ENCODE measurements around the gene A2M. TPM values are rescaled to one million over a fixed set of nuclear protein-coding genes. Genes with fewer than 3 reads are reported as not detected.

A2M gene
- total and polyA plus RNA-seq, 9 of the 15 experiments (the other 6 are each of a cell fraction or from before 2014, with no cell fraction given), result 0.08 to 2.3 TPM; not detected in 7

DNA sequence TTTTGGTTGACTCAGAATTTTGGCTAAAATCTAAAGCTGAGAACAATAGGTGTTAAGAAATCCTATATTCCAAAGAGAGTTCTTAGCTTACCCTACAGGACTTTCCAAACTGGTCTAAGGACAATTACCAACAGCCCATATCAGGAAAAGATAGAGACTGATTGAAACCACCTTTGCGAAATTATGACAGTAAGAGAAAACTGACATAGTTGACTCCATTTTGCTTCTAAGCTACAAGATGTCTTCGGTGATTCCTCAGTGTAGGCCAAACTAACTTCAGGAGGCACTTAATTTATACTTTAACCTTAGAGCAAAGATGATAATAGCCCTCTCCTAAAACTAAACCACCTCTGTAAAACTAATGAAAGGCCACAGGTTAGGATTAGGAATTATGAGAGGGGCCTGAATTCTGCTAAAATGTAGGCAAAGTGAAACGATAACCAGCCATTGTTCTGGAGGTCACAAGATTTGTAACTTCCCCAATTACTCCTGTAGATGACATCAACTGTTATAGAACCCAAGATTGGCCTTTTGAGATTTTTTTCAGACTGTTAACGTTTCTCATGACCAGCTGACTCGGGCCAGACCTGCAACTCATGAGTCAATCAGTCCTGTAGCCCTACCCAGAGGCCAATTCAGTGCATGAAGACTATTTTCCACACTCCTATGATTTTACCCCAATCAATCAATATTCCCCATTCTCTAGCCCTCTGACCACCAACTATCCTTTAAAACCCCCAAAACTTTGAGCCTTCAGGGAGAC lies 83.3 kb downstream of the A2M start (continued):
- TF ChIP-seq, protein P1, sequence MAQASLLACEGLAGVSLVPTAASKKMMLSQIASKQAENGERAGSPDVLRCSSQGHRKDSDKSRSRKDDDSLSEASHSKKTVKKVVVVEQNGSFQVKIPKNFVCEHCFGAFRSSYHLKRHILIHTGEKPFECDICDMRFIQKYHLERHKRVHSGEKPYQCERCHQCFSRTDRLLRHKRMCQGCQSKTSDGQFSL (CRISPR knock-in tag; IDR thresholded peaks at IDR 0.05), result no peak
- TF ChIP-seq, protein P1 (tag; IDR thresholded peaks at IDR 0.05), result peak in 1 of 2 experiments; percentile 75; a peak in 1 of 4 replicates
- TF ChIP-seq, protein P2, sequence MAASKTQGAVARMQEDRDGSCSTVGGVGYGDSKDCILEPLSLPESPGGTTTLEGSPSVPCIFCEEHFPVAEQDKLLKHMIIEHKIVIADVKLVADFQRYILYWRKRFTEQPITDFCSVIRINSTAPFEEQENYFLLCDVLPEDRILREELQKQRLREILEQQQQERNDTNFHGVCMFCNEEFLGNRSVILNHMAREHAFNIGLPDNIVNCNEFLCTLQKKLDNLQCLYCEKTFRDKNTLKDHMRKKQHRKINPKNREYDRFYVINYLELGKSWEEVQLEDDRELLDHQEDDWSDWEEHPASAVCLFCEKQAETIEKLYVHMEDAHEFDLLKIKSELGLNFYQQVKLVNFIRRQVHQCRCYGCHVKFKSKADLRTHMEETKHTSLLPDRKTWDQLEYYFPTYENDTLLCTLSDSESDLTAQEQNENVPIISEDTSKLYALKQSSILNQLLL (CRISPR knock-in tag; IDR thresholded peaks at IDR 0.05; ENCODE audit: borderline replicate concordance), result no peak

DNA sequence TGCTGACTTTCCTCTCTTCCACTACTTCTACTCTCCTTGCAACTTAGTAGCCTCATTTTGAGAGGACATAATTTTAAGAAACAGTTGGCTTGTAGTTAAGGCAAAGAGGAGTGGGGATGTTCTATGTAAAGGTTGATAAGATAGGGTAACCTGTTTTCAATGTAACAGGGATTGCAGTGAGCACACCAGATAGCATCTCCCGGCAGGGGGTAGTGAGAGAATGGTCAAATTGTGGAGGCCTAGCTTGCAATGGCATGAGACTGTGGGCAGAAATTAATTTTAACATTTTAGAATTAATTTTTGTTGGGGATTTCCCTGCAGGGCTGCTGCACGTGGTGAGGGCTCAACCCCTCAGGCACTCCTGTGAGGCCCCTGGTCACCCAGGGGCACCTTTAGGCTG lies 84.9 kb downstream of the A2M start:
- CTCF ChIA-PET (ENCODE audit: low intra/inter-chr PET ratio), result no interaction called here
- ATAC-seq, result no peak
- TF ChIP-seq, protein P3, sequence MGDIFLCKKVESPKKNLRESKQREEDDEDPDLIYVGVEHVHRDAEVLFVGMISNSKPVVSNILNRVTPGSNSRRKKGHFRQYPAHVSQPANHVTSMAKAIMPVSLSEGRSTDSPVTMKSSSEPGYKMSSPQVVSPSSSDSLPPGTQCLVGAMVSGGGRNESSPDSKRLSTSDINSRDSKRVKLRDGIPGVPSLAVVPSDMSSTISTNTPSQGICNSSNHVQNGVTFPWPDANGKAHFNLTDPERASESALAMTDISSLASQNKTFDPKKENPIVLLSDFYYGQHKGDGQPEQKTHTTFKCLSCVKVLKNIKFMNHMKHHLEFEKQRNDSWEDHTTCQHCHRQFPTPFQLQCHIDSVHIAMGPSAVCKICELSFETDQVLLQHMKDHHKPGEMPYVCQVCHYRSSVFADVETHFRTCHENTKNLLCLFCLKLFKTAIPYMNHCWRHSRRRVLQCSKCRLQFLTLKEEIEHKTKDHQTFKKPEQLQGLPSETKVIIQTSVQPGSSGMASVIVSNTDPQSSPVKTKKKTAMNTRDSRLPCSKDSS (IDR thresholded peaks at IDR 0.05; ENCODE audit: low read depth, partially characterized antibody), result no peak
- no peak for TF ChIP-seq ZNF436 (CRISPR knock-in tag; IDR thresholded peaks at IDR 0.05)
- no peak for TF ChIP-seq NR4A1 (CRISPR knock-in tag; IDR thresholded peaks at IDR 0.05)
- TF ChIP-seq NR4A1 (tag; IDR thresholded peaks at IDR 0.05), result no peak
- TF ChIP-seq, protein P4, sequence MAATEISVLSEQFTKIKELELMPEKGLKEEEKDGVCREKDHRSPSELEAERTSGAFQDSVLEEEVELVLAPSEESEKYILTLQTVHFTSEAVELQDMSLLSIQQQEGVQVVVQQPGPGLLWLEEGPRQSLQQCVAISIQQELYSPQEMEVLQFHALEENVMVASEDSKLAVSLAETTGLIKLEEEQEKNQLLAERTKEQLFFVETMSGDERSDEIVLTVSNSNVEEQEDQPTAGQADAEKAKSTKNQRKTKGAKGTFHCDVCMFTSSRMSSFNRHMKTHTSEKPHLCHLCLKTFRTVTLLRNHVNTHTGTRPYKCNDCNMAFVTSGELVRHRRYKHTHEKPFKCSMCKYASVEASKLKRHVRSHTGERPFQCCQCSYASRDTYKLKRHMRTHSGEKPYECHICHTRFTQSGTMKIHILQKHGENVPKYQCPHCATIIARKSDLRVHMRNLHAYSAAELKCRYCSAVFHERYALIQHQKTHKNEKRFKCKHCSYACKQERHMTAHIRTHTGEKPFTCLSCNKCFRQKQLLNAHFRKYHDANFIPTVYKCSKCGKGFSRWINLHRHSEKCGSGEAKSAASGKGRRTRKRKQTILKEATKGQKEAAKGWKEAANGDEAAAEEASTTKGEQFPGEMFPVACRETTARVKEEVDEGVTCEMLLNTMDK (IDR thresholded peaks at IDR 0.05; ENCODE audit: borderline replicate concordance, insufficient read depth, low read depth, low read length, poor library complexity, severe bottlenecking), result no peak
- TF ChIP-seq, protein P5, sequence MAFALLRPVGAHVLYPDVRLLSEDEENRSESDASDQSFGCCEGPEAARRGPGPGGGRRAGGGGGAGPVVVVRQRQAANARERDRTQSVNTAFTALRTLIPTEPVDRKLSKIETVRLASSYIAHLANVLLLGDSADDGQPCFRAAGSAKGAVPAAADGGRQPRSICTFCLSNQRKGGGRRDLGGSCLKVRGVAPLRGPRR (CRISPR knock-in tag; IDR thresholded peaks at IDR 0.05), result no peak
- TF ChIP-seq NFYB (IDR thresholded peaks at IDR 0.05; ENCODE audit: extremely low read depth, insufficient read length), result no peak
- no peak for TF ChIP-seq SMAD2 (IDR thresholded peaks at IDR 0.05; ENCODE audit: low read depth, low read length)

More for the DNA sequence above, 84.9 kb downstream of the A2M start:
- intact Hi-C loops (cut with micrococcal nuclease) (no loop called here), in situ Hi-C loops (cut with MboI) (no loop called here)
- no peaks in the 10 kb centered on the region for H4K20me1 ChIP-seq (replicated peaks; ENCODE audit: control insufficient read depth, insufficient read depth, low read length)
- no peaks in the 10 kb centered on the region for H3K36me3 ChIP-seq (ENCODE audit: control insufficient read depth, insufficient read depth, low read length)
- FAIRE-seq (no peak), DNase-seq (ENCODE audit: extremely low read depth in 1 of 4, low spot score in 3 of 4) (no peak)
- no peak overlapping the region for H2AFZ ChIP-seq (ENCODE audit: low read depth, low read length)
- H3K4me1 ChIP-seq (replicated peaks in 1 of 2; ENCODE audit: control insufficient read depth in 2 of 2, insufficient read depth in 2 of 2, low read length in 2 of 2), result no peaks in the 10 kb centered on the region
- WGBS (ENCODE audit: insufficient coverage, low coverage, missing lambda C conversion rate), result 14% methylated on average over 2 of the region's 2 CpGs
- no peak overlapping the region for H3K9ac ChIP-seq (ENCODE audit: insufficient read depth in 1 of 2, low read depth in 2 of 2, low read length in 2 of 2)
- H3K79me2 ChIP-seq (ENCODE audit: control insufficient read depth, insufficient read depth, low read length), result no peaks in the 10 kb centered on the region
- H3K4me2 ChIP-seq (ENCODE audit: insufficient read depth, low read length), result no peak overlapping the region
- H3K27ac ChIP-seq (ENCODE audit: extremely low read depth, low read depth, low read length), result no peak overlapping the region
- no peaks in the 10 kb centered on the region for H3K9me3 ChIP-seq (replicated peaks; ENCODE audit: control insufficient read depth, insufficient read depth, low read depth, low read length)
- POLR2A ChIA-PET, result no interaction called here
- no peak overlapping the region for H3K4me3 ChIP-seq
- no peaks in the 10 kb centered on the region for H3K9me1 ChIP-seq (ENCODE audit: control insufficient read depth, insufficient read depth, low read length)
- no peaks in the 10 kb centered on the region for H3K27me3 ChIP-seq (ENCODE audit: control insufficient read depth in 2 of 2, insufficient read depth in 2 of 2, low read length in 2 of 2)
- no TSS peak for BruUV-seq (replicated peaks)

Data from K562 (cell line).